Adrenal gland (tissue), 5 donors: ENCODE measurements around the gene DUOXA1.

Experiments
- POLR2A ChIP-seq, 2 donors: fragments of 450-650 bp; IDR thresholded peaks; one replicate each; pipeline ENCODE4 v1.6.1; 2017; ENCODE audit warnings: antibody characterized with exemption in 2 of 2, mild to moderate bottlenecking in 2 of 2, moderate library complexity in 1 of 2
- TF ChIP-seq, protein P1 (sequence below), 6 experiments: fragments of 450-650 bp in 4 of 6; fragments of 200-600 bp in 2 of 6; sonication (generic) in 1 of 6; IDR thresholded peaks; 1 replicate in 5 of 6; 2 replicates in 1 of 6; pipeline versions ENCODE4 v1.5.1 to v1.8.0; 2016 to 2021; ENCODE audit warnings: antibody characterized with exemption in 6 of 6, mild to moderate bottlenecking in 2 of 6, moderate library complexity in 1 of 6
- donor health status: DM: no; HTN: no; CAD: no.

DNA sequence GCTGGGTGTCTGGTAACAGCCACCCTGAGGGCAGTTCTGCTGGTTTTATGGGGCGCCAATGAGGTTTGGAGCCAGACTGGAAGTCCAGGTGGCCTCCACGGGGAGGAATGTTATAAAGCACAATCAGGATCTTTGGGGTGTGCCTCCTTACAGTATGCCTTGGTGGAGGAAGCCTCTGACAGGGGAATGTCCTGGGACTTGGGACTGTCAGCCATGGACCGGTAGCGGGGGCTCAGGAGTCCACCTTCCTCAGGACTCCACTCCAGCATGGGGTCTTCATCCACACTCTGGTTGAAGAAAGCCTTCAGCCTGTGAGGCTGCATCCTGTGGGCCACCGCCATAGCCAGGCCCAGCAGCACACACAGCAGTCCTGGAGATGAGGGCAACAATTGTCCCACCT, 10.7 kb downstream of the DUOXA1 start:
- no peak for TF ChIP-seq POLR2A (IDR thresholded peaks at IDR 0.05)
- TF ChIP-seq, protein P1, sequence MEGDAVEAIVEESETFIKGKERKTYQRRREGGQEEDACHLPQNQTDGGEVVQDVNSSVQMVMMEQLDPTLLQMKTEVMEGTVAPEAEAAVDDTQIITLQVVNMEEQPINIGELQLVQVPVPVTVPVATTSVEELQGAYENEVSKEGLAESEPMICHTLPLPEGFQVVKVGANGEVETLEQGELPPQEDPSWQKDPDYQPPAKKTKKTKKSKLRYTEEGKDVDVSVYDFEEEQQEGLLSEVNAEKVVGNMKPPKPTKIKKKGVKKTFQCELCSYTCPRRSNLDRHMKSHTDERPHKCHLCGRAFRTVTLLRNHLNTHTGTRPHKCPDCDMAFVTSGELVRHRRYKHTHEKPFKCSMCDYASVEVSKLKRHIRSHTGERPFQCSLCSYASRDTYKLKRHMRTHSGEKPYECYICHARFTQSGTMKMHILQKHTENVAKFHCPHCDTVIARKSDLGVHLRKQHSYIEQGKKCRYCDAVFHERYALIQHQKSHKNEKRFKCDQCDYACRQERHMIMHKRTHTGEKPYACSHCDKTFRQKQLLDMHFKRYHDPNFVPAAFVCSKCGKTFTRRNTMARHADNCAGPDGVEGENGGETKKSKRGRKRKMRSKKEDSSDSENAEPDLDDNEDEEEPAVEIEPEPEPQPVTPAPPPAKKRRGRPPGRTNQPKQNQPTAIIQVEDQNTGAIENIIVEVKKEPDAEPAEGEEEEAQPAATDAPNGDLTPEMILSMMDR (IDR thresholded peaks at IDR 0.05): no peak
